HepG2 (cell line): Measurements from ENCODE around the gene SHC3. TPM values are rescaled to one million over a fixed set of nuclear protein-coding genes. Genes with fewer than 3 reads are reported as not detected.

ENCODE experiments used
- ATAC-seq: fragments of 200-7000 bp; cut with Tn5 transposase; 3 replicates; pipeline ENCODE4 v1.9.1; 2020; ENCODE audit warnings: mild to moderate bottlenecking, moderate library complexity
- BruUV-seq: library from RNA; stranded (reverse); fragments of 400-500 nt; replicated peaks from 2 replicates; lab custom pipeline; 2021; lab: Mats Ljungman, UMichigan
- CTCF ChIA-PET: fragments of 300-600 bp; formaldehyde crosslinking; extraction: SDS; loops from one replicate; lab custom pipeline; 2021; ENCODE audit warnings: low total read pairs, inconsistent platforms, low intra/inter-chr PET ratio; lab: Yijun Ruan, JAX
- POLR2A ChIA-PET: fragments of 350-600 bp; sonication (Branson Sonifier 250); formaldehyde crosslinking; loops from one replicate; lab custom pipeline; 2020; ENCODE audit warnings: antibody characterized with exemption, inconsistent platforms; lab: Yijun Ruan, JAX
- DNase-seq: peaks from one replicate; pipeline ENCODE4 v3.0.0-alpha.2; 2015; ENCODE audit warnings: low spot score
- FAIRE-seq: peaks from 3 replicates; lab custom pipeline; 2011; peaks lifted over from hg19 to GRCh38; lab: Jason Lieb, UNC
- H2AFZ ChIP-seq: one replicate; pipeline ENCODE4 v1.6.1; 2011; ENCODE audit warnings: low read length, inconsistent platforms
- H3K27ac ChIP-seq: fragments of 300-600 bp; 3 replicates; pipeline ENCODE4 v1.8.0; 2011; ENCODE audit warnings: mixed run types, mild to moderate bottlenecking, mixed read lengths, low read length, inconsistent platforms; ENCODE audit not compliant: insufficient read depth; ENCODE audit errors: extremely low read length
- H3K27me3 ChIP-seq, 2 experiments: fragments of 200-600 bp in 1 of 2; 2 replicates in 1 of 2; 3 replicates in 1 of 2; pipeline versions ENCODE4 v1.6.0 to v1.8.0; 2011; ENCODE audit warnings: low read length in 2 of 2, mild to moderate bottlenecking in 2 of 2, moderate library complexity in 2 of 2, inconsistent platforms in 1 of 2; ENCODE audit not compliant: insufficient read depth in 2 of 2, control insufficient read depth in 1 of 2
- H3K36me3 ChIP-seq, 2 experiments: fragments of 200-600 bp in 1 of 2; replicated peaks in 1 of 2; 2 replicates in 1 of 2; 3 replicates in 1 of 2; pipeline versions ENCODE4 v1.5.1 to v1.8.0; 2011; ENCODE audit warnings: low read length in 2 of 2, inconsistent platforms in 1 of 2; ENCODE audit not compliant: insufficient read depth in 2 of 2, control insufficient read depth in 1 of 2
- H3K4me1 ChIP-seq: 2 replicates; pipeline ENCODE4 v1.5.1; 2012; ENCODE audit warnings: low read length, inconsistent platforms; ENCODE audit not compliant: insufficient read depth
- H3K4me2 ChIP-seq: 2 replicates; pipeline ENCODE4 v1.6.0; 2011; ENCODE audit warnings: low read depth, low read length, inconsistent platforms
- H3K4me3 ChIP-seq, 3 experiments: fragments of 200-600 bp in 1 of 3; sonication (generic), shearing (Covaris generic) in 1 of 3; replicated peaks in 1 of 3; 2 replicates each; pipeline ENCODE4 v1.5.1; 2011 to 2016; ENCODE audit warnings: low read length in 3 of 3, inconsistent platforms in 2 of 3, low read depth in 2 of 3, mild to moderate bottlenecking in 2 of 3, control low read depth in 1 of 3, mixed read lengths in 1 of 3; ENCODE audit not compliant: insufficient read depth in 1 of 3
- H3K79me2 ChIP-seq: one replicate; pipeline ENCODE4 v1.6.1; 2011; ENCODE audit warnings: low read length, inconsistent platforms; ENCODE audit not compliant: insufficient read depth
- H3K9ac ChIP-seq: 2 replicates; pipeline ENCODE4 v1.6.0; 2011; ENCODE audit warnings: mild to moderate bottlenecking, low read depth, low read length, inconsistent platforms; ENCODE audit not compliant: insufficient read depth
- H3K9me3 ChIP-seq: 2 replicates; pipeline ENCODE4 v1.5.1; 2012; ENCODE audit warnings: mild to moderate bottlenecking, low read length
- H4K20me1 ChIP-seq: 2 replicates; pipeline ENCODE4 v1.6.0; 2011; ENCODE audit warnings: inconsistent platforms, mild to moderate bottlenecking, low read length, moderate library complexity; ENCODE audit not compliant: insufficient read depth
- BHLHE40 ChIP-seq: IDR thresholded peaks from 2 replicates; pipeline ENCODE4 v1.6.1; 2011; ENCODE audit warnings: low read length, improper control_type of control experiment
- BRF2 ChIP-seq: sonication (generic); formaldehyde crosslinking; IDR thresholded peaks from 2 replicates; pipeline ENCODE4 v1.8.1; 2022; ENCODE audit warnings: mild to moderate bottlenecking, missing genetic modification reagents
- CREB1 ChIP-seq, 2 experiments: fragments of 450-650 bp in 1 of 2; IDR thresholded peaks; 2 replicates each; pipeline ENCODE4 v1.6.1; 2016 to 2017; ENCODE audit warnings: control low read depth in 1 of 2, mild to moderate bottlenecking in 1 of 2, missing compliant biosample characterization in 1 of 2, missing genetic modification characterization in 1 of 2
- ISX ChIP-seq: sonication (generic); formaldehyde crosslinking; conservative IDR thresholded peaks from 2 replicates; pipeline ENCODE4 v1.5.0; 2020; ENCODE audit warnings: missing genetic modification reagents
- KDM6A ChIP-seq: IDR thresholded peaks from 2 replicates; pipeline ENCODE4 v1.6.1; 2016; ENCODE audit warnings: low read depth
- KMT2B ChIP-seq: IDR thresholded peaks from 2 replicates; pipeline ENCODE4 v1.6.1; 2016; ENCODE audit warnings: missing genetic modification reagents, missing compliant biosample characterization
- MXD4 ChIP-seq: IDR thresholded peaks from 2 replicates; pipeline ENCODE4 v1.6.1; 2016; ENCODE audit warnings: mild to moderate bottlenecking, missing biosample characterization, missing genetic modification reagents
- RBM22 ChIP-seq: fragments of 200-400 bp; formaldehyde crosslinking; optimal IDR thresholded peaks from 2 replicates; pipeline ENCODE3; 2017; ENCODE audit warnings: mild to moderate bottlenecking, low read length, moderate library complexity
- REXO4 ChIP-seq: sonication (generic); formaldehyde crosslinking; IDR thresholded peaks from 2 replicates; pipeline ENCODE4 v1.8.0; 2022; ENCODE audit warnings: missing genetic modification reagents, mild to moderate bottlenecking, borderline replicate concordance
- RFX1 ChIP-seq: fragments of 450-650 bp; IDR thresholded peaks from 2 replicates; pipeline ENCODE4 v1.6.1; 2017
- ZNF138 ChIP-seq: sonication (generic); formaldehyde crosslinking; IDR thresholded peaks from 2 replicates; pipeline ENCODE4 v1.5.0; 2020; ENCODE audit warnings: mild to moderate bottlenecking, low read depth, missing genetic modification reagents
- ZNF577 ChIP-seq: sonication (generic); formaldehyde crosslinking; IDR thresholded peaks from 2 replicates; pipeline ENCODE4 v1.4.0; 2020; ENCODE audit warnings: mild to moderate bottlenecking, low read depth, missing genetic modification reagents, borderline replicate concordance
- ZNF639 ChIP-seq: conservative IDR thresholded peaks from 2 replicates; pipeline ENCODE4 v1.6.1; 2018; ENCODE audit warnings: missing genetic modification reagents
- WGBS: methylation state at CpG from one replicate; pipeline ENCODE4 v1.1.6; 2017; ENCODE audit warnings: low lambda C conversion rate; 5-methylcytosine and 5-hydroxymethylcytosine counted together
- in situ Hi-C: cut with HindIII; loops from 2 replicates; pipeline ENCODE4 v1.10.0; 2017; ENCODE audit warnings: low pct_unique_long_range_greater_than_20kb; ENCODE audit not compliant: extremely low pct_ligation_motif_present
- intact Hi-C: fragments of 100-400 bp; cut with micrococcal nuclease; formaldehyde crosslinking; loops from one replicate; pipeline ENCODE4 v1.10.0; 2022; ENCODE audit not compliant: unreplicated experiment
- polyA plus RNA-seq, 8 experiments: library from polyadenylated mRNA; depleted of rRNA in 3 of 8; stranded (reverse) in 7 of 8; unstranded in 1 of 8; fragments of >200 nt; fragmentation: Illumina TruSeq in 4 of 8; extraction: Trizol in 4 of 8; gene quantifications; 2 replicates each; pipeline versions ENCODE4 v1.2.1 to v1.2.3, GENCODE V29; 2011 to 2016; ENCODE audit warnings: low read depth in 4 of 8, missing spikeins in 1 of 8, mixed read lengths in 1 of 8; ENCODE audit not compliant: insufficient read depth in 1 of 8
- total RNA-seq, 5 experiments: library from RNA; depleted of rRNA; stranded (reverse); fragments of >200 nt; fragmentation: Illumina TruSeq; extraction: Trizol; gene quantifications; 2 replicates each; pipeline ENCODE4 v1.2.3, GENCODE V29; 2016; ENCODE audit warnings: low read depth in 1 of 5

The SHC3 gene
- total and polyA plus RNA-seq, 2 of the 13 experiments (the other 11 are each of a cell fraction or from before 2014, with no cell fraction given), result 0.09 to 0.89 TPM

GRCh38 chr9:89114741-89115140, 63.9 kb downstream of the SHC3 start:
- intact Hi-C loops, result no loop called here
- Histone ChIP-seq H3K4me3 (no peak overlapping the region), H3K4me1 (no peaks in the 10 kb centered on the region), H3K9ac (no peak overlapping the region), H3K27me3 (no peaks in the 10 kb centered on the region), H3K9me3 (no peaks in the 10 kb centered on the region), H3K79me2 (no peaks in the 10 kb centered on the region), H4K20me1 (no peaks in the 10 kb centered on the region), H3K27ac (no peak overlapping the region), H2AFZ (no peak overlapping the region), H3K36me3 (no peaks in the 10 kb centered on the region), H3K4me2 (no peak overlapping the region)
- ChIA-PET POLR2A (no interaction called here), CTCF (no interaction called here)
- FAIRE-seq, result no peak
- in situ Hi-C loops, result no loop called here
- ATAC-seq, result no peak
- 46% methylated on average over 4 of the region's 4 CpGs for WGBS
- no TSS peak for BruUV-seq
- TF ChIP-seq KMT2B, result no peak
- peak; percentile 27; the same call in 1 of the 2 replicates for TF ChIP-seq CREB1 (IDR thresholded peaks at IDR 0.05)
- no peak for TF ChIP-seq CREB1 (CRISPR knock-in tag; IDR thresholded peaks at IDR 0.05)
- no peak for DNase-seq

- TF ChIP-seq RBM22 (no peak), RFX1 (no peak), MXD4 (CRISPR knock-in tag) (no peak), KDM6A (no peak), ZNF138 (CRISPR knock-in tag) (no peak), BHLHE40 (no peak), ISX (CRISPR knock-in tag) (no peak), REXO4 (CRISPR knock-in tag) (no peak), ZNF577 (CRISPR knock-in tag) (no peak), BRF2 (CRISPR knock-in tag) (no peak), ZNF639 (CRISPR knock-in tag) (no peak)
- H4K20me1 ChIP-seq, result no peaks in the 10 kb centered on the region
- no peaks in the 10 kb centered on the region for H3K79me2 ChIP-seq
- H3K4me1 ChIP-seq, result no peaks in the 10 kb centered on the region
- no peak overlapping the region for H3K9ac ChIP-seq
- in situ Hi-C loops (no loop called here), intact Hi-C loops (no loop called here)
- H3K36me3 ChIP-seq, result no peaks in the 10 kb centered on the region
- H3K4me3 ChIP-seq, result no peak overlapping the region
- H3K4me2 ChIP-seq, result no peak overlapping the region
- FAIRE-seq (no peak), ATAC-seq (no peak), DNase-seq (no peak)
- ChIA-PET POLR2A (no interaction called here), CTCF (no interaction called here)
- no peak overlapping the region for H2AFZ ChIP-seq
- H3K27ac ChIP-seq, result no peak overlapping the region
- no TSS peak for BruUV-seq
- WGBS, result 18% methylated on average over 4 of the region's 4 CpGs
- no peaks in the 10 kb centered on the region for H3K27me3 ChIP-seq
- no peaks in the 10 kb centered on the region for H3K9me3 ChIP-seq
Observed at GRCh38 chr9:89113851-89114250, 64.8 kb downstream of the SHC3 start.
